Memory B cell (primary cell): ENCODE data around the gene ZXDC.

ENCODE experiments used
- ATAC-seq: fragments of 150-1000 bp; cut with Tn5 transposase; 2 replicates; pipeline ENCODE4 v1.10.0; 2021; ENCODE audit warnings: low read depth, mild to moderate bottlenecking, moderate library complexity
- DNase-seq, 2 donors: peaks; one replicate each; pipeline ENCODE4 v3.0.0; 2022; ENCODE audit warnings: low spot score in 2 of 2
- H3K27ac Mint-ChIP-seq: one replicate; pipeline ENCODE4 v1.8.0; 2022; ENCODE audit warnings: mild to moderate bottlenecking, moderate library complexity, mixed read lengths
- H3K27me3 Mint-ChIP-seq: one replicate; pipeline ENCODE4 v1.8.0; 2022; ENCODE audit warnings: mixed read lengths
- H3K36me3 Mint-ChIP-seq: one replicate; pipeline ENCODE4 v1.8.0; 2022; ENCODE audit warnings: mild to moderate bottlenecking, mixed read lengths
- H3K4me1 Mint-ChIP-seq: one replicate; pipeline ENCODE4 v1.8.0; 2022; ENCODE audit warnings: mixed read lengths
- H3K4me3 Mint-ChIP-seq: one replicate; pipeline ENCODE4 v1.8.0; 2022; ENCODE audit warnings: mild to moderate bottlenecking, moderate library complexity, mixed read lengths
- H3K9me3 Mint-ChIP-seq: one replicate; pipeline ENCODE4 v1.8.0; 2022; ENCODE audit warnings: mixed read lengths

The ZXDC gene

DNA sequence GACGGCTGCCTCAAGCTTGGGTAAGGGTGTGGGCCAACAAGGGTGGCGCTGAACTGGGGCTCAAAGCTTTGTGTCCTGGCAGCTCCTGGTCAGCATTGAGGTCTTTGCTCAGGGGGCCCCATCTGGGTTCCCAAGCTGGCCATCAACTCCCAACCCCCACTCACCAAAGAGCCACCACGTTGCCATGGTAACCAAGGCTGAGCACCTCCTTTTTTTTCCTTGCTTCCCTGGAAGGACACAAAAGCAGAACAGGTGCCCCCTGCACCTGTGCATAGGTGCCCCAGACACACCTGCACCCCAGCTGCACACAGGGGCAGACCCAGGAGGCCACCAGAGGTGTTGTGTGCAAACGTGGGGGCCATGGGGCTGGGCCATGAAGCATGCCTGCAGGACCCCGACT, 25.4 kb upstream of the ZXDC start:
- no peaks in the 10 kb centered on the region for H3K9me3 Mint-ChIP-seq
- ATAC-seq (no peak), DNase-seq (no peak)
- H3K27me3 Mint-ChIP-seq = peaks cover 6% of the 10 kb centered on the region
- no peak overlapping the region for H3K27ac Mint-ChIP-seq
- H3K36me3 Mint-ChIP-seq = no peaks in the 10 kb centered on the region
- peaks cover 2% of the 10 kb centered on the region for H3K4me1 Mint-ChIP-seq
- H3K4me3 Mint-ChIP-seq = no peak overlapping the region

DNA sequence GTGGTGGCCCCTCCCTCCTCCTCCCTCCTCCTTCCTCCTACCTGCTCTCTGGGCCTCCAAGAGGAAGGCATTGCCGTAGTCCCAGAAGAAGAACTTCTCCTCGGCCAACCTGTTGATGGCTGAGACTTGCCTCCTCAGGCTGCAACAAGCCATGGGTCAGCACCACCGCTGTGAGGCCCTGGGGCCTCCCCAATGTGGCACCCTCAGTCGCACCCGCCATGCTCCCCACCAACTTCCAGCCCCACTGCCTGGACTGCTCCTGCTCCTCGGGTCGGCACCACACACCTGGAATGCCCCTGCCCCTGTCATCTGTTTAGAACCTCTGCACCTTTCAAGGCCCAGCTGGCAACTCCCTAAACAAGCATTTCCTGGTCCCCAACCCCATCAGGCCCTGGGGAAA, 24.3 kb upstream of the ZXDC start:
- Mint-ChIP-seq H3K4me3 (no peak overlapping the region), H3K27me3 (peaks cover 2% of the 10 kb centered on the region), H3K27ac (no peak overlapping the region), H3K9me3 (no peaks in the 10 kb centered on the region), H3K36me3 (no peaks in the 10 kb centered on the region), H3K4me1 (peaks cover 2% of the 10 kb centered on the region)
- DNase-seq = no peak
- ATAC-seq = no peak

DNA sequence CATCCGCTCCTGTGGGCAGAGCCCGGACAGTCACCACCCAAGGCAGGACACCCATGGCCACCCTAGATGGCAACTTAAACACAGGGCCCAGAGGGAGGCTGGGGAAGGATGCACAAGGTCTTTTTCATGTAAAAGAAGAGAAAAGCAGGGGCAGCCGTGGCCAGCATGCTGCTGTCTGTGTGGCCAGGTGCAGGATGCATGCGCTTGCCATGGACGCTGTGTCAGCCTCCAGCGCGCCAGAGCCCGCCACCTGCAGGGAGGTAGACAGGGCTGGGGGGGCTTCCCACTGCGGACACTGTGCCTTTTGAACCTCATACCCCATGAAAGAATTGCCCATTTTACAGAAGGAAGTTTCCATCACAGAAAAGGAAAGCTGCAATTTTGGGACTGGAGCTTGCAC, 23.7 kb upstream of the ZXDC start:
- no peaks in the 10 kb centered on the region for H3K9me3 Mint-ChIP-seq
- no peak overlapping the region for H3K4me3 Mint-ChIP-seq
- H3K4me1 Mint-ChIP-seq = peaks cover 2% of the 10 kb centered on the region
- no peak overlapping the region for H3K27ac Mint-ChIP-seq
- DNase-seq = no peak
- H3K36me3 Mint-ChIP-seq = no peaks in the 10 kb centered on the region
- no peak for ATAC-seq
- H3K27me3 Mint-ChIP-seq = no peaks in the 10 kb centered on the region

DNA sequence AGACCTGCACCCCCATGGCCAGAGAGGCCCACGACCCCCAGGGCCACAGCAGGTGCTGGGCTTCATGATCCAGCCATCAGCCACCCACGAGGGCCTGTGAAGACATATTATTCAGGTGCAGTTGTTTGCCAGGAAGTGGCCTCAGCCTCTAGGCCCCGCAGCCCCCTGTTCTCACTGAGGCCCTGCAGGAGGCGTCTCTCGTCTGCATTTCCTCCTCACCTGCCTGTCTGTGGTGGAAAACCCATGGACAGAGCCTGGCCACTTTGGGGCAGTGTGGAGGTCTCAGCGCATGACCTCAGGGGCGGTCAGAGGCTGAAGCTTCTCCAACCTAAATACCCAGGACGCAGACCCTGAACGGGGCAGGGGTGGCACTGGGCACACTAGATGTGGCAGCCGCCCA, 23.2 kb upstream of the ZXDC start:
- DNase-seq (no peak), ATAC-seq (no peak)
- H3K27ac Mint-ChIP-seq = no peak overlapping the region
- H3K4me1 Mint-ChIP-seq = peaks cover 4% of the 10 kb centered on the region
- no peaks in the 10 kb centered on the region for H3K36me3 Mint-ChIP-seq
- H3K9me3 Mint-ChIP-seq = no peaks in the 10 kb centered on the region
- no peak overlapping the region for H3K4me3 Mint-ChIP-seq
- H3K27me3 Mint-ChIP-seq = no peaks in the 10 kb centered on the region

DNA sequence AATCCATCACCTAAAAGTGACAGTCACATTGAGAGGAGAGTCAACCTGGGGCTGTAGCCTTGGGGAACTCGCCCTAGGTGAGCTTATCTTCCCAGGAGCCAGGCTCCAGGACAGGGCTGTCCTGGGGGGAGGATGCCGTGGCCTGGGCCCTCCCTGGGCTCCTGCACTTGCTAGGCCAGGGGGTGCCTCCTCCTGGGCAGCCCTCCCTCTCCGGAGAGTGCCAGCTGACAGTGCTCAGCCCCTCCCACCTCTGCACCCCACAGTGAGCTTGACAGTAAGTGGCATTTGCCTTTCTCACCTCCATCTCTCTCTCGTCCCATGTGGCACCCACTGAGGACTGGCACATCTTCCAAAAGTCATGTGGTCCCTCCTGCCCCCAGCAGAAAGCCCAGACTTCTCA, 22.8 kb upstream of the ZXDC start:
- DNase-seq = no peak
- no peak for ATAC-seq
- Mint-ChIP-seq H3K36me3 (no peaks in the 10 kb centered on the region), H3K9me3 (no peaks in the 10 kb centered on the region), H3K4me1 (peaks cover 5% of the 10 kb centered on the region), H3K4me3 (no peak overlapping the region), H3K27ac (no peak overlapping the region), H3K27me3 (no peaks in the 10 kb centered on the region)

DNA sequence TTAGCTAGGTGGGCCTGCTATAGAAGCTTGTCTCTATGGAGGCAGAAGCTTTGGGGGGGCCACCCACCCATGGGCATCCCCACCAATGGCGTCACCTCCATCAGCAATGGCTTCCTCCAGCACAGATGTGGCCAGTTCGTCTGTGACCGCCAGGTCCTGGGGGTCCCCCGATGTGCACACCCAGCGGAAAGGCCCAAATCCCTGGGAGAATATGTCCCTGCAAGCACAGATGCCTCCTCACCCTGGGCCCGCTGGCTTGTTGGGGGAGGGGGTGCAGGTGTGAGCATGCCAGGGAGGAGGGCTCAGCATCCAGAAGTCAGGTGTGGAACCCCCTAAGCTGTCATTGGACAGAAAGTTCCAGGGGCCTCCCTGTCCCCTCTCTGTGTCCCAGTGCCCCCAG, 22.3 kb upstream of the ZXDC start:
- H3K27me3 Mint-ChIP-seq = no peaks in the 10 kb centered on the region
- H3K27ac Mint-ChIP-seq = no peak overlapping the region
- no peaks in the 10 kb centered on the region for H3K36me3 Mint-ChIP-seq
- no peak for ATAC-seq
- DNase-seq = no peak
- peaks cover 7% of the 10 kb centered on the region for H3K4me1 Mint-ChIP-seq
- no peak overlapping the region for H3K4me3 Mint-ChIP-seq
- no peaks in the 10 kb centered on the region for H3K9me3 Mint-ChIP-seq

DNA sequence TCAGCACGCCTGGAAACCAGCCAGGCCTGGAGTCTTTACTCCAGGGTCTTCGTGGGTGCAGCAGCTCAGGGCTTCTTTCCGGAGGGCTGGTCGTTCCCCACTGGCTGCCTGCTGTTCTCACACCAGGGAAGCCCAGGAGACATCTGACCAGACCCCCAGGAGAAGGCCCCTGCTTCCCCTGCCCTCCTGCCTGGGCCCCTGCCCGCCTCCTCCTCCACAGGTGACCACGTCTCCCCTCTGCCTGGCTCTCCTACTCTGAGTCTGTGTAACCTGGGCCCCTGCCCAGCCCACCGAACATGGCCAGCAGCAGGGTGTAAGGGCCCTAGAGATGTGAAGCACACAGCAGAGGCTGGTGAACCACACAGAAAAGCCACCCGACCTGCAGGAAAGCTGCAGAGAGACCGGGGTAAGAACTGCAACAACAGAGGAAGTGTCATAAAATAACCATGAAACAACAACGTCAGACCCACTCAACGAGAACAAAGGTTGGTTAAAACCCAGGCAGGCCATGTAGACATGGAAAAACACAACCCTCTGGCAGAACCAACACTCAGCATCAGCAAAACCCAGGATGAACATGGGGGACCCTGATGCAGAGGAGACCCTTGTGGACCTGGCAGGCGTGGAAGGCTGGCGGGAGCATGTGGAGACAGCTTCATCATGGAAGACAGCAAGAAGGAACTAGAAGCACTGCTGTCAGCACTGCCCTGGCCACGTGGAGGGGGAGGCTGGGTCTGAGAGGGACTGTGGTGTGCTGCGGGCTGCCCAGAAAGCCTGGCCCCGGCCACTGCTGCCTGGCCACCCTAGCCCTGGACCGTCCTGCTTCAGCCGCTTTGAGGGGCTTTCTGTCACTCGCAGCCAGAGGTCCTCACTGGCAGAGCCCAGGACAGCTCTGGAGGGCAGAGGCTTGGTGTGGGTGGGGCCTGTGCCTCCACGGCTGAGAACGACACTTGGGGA, 21.5 kb upstream of the ZXDC start:
- ATAC-seq = no peak
- Mint-ChIP-seq H3K27ac (no peak overlapping the region), H3K36me3 (no peaks in the 10 kb centered on the region)

DNA sequence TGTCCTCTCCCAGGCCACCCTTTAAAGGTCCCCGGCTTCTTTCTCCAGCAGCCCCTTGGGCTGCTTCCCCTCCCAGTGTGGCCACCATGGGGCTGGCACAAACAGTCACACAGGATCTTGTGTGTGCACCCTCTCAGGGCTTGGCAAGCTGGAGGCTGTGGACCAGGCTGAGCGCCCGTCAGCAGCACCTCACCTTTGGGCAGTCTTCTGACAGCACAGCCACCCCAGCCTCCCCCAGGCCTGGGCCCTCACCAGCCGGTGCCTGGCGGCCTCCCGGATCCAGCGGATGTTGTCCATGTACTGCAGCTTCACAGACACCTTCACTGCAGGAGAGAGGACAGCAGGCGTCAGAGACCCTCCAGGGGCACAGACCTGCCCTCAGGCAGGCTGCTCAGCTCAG, 20.1 kb upstream of the ZXDC start:
- no peaks in the 10 kb centered on the region for H3K36me3 Mint-ChIP-seq
- H3K27me3 Mint-ChIP-seq = no peaks in the 10 kb centered on the region
- DNase-seq (no peak), ATAC-seq (no peak)
- no peaks in the 10 kb centered on the region for H3K9me3 Mint-ChIP-seq
- H3K27ac Mint-ChIP-seq = no peak overlapping the region
- peaks cover 5% of the 10 kb centered on the region for H3K4me1 Mint-ChIP-seq
- H3K4me3 Mint-ChIP-seq = no peak overlapping the region

More for the DNA sequence above, 21.5 kb upstream of the ZXDC start:
- Mint-ChIP-seq H3K27me3 (no peaks in the 10 kb centered on the region), H3K9me3 (no peaks in the 10 kb centered on the region), H3K4me3 (no peak overlapping the region), H3K4me1 (peaks cover 7% of the 10 kb centered on the region)
- no peak for DNase-seq

DNA sequence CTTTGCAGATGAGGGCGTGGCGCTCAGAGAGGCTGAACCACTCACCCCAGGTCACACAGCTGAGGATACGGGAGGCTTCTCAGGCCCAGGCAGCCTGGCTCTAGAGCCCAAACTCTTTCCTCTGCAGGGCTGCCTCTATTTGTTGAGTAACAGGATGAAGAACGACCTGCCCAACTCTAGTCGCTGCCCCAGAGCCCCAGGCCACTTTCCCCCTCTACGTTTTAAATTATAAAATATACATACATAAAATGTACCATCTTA, 19.2 kb upstream of the ZXDC start:
- Mint-ChIP-seq H3K9me3 (no peaks in the 10 kb centered on the region), H3K27ac (no peak overlapping the region), H3K36me3 (no peaks in the 10 kb centered on the region), H3K4me3 (no peak overlapping the region), H3K4me1 (peaks cover 5% of the 10 kb centered on the region), H3K27me3 (no peaks in the 10 kb centered on the region)
- DNase-seq = no peak
- no peak for ATAC-seq

DNA sequence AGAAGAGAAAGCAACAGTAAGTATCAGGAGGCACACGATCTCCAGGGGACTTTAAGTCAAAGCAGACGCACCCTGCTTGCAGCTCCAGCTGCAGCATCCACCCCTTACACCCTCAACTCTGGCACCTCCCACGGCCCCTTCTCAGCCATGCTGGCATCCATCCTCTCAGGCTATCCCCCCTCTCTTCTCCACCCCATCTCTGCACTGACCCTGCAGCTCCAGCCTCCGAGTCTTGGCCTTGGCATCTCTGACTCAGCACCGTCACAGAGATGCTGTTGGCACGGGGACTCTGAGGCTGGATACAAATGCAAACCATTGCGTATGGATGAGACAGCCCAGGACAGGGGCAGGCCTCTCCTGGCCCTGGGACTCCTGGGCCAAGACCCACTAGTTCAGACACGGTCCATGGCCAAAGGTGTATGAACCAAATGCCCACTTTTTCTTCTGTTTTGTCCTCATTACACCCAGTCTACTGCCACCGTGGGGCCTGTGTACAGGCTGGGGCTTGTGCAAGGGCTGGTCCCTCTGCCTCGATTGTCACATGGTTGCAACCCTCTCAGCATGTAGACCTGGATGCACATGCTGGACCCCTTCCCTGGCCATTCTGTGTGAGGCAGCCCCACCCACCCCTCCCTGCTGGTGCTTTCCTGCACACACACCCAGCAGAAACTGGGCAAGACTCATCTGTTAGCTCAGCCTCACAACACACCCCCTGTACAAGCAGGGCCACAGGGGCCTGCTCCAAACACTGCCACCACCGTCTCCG, 18.7 kb upstream of the ZXDC start:
- H3K36me3 Mint-ChIP-seq = no peaks in the 10 kb centered on the region
- ATAC-seq = no peak
- no peak overlapping the region for H3K4me3 Mint-ChIP-seq
- no peaks in the 10 kb centered on the region for H3K9me3 Mint-ChIP-seq
- peaks cover 5% of the 10 kb centered on the region for H3K4me1 Mint-ChIP-seq
- DNase-seq = no peak
- no peaks in the 10 kb centered on the region for H3K27me3 Mint-ChIP-seq
- no peak overlapping the region for H3K27ac Mint-ChIP-seq

DNA sequence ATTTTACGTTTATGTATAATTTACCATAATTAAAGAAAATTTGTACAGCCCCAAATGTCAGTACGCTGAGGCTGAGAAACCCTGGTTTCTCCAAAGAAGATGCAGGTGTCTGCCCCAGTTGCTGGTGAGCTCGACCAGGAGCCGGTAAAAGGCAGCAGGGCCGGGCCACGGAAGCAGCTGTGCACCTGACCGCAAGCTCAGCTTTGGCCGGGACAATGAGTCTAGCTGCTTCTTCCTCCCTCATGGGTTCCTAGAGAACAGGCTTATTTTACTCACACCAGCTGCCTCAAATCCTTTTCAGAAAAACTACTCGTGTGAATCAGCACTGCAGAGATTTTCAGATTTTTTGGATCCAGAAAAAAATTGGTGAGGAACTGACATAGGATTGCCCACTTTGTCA, 18.0 kb upstream of the ZXDC start:
- Mint-ChIP-seq H3K36me3 (no peaks in the 10 kb centered on the region), H3K4me3 (no peak overlapping the region), H3K4me1 (peaks cover 5% of the 10 kb centered on the region), H3K27me3 (no peaks in the 10 kb centered on the region), H3K27ac (no peak overlapping the region), H3K9me3 (no peaks in the 10 kb centered on the region)
- DNase-seq (no peak), ATAC-seq (peak; percentile 34)

DNA sequence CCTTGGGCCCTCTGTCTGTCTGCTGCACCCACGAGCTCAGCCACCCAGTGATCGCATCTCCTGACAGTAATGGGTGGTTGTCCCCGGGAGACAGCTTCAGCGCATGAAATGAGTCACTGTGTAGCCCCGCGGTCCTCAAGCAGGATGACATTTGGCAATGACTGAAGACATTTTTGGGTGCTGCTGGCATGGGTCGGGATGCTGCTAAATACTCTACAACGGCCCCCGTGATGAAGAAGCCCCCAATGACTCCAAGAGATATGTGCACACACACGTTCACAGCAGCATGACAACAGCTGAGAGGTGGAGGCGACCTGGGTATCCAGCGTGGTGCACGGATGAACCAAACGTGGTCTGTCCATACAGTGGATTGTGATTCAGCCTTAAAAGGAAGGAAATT, 17.4 kb upstream of the ZXDC start:
- DNase-seq = no peak
- Mint-ChIP-seq H3K27ac (no peak overlapping the region), H3K36me3 (no peaks in the 10 kb centered on the region), H3K4me1 (peaks cover 5% of the 10 kb centered on the region), H3K9me3 (no peaks in the 10 kb centered on the region), H3K4me3 (no peak overlapping the region), H3K27me3 (no peaks in the 10 kb centered on the region)
- ATAC-seq = no peak

DNA sequence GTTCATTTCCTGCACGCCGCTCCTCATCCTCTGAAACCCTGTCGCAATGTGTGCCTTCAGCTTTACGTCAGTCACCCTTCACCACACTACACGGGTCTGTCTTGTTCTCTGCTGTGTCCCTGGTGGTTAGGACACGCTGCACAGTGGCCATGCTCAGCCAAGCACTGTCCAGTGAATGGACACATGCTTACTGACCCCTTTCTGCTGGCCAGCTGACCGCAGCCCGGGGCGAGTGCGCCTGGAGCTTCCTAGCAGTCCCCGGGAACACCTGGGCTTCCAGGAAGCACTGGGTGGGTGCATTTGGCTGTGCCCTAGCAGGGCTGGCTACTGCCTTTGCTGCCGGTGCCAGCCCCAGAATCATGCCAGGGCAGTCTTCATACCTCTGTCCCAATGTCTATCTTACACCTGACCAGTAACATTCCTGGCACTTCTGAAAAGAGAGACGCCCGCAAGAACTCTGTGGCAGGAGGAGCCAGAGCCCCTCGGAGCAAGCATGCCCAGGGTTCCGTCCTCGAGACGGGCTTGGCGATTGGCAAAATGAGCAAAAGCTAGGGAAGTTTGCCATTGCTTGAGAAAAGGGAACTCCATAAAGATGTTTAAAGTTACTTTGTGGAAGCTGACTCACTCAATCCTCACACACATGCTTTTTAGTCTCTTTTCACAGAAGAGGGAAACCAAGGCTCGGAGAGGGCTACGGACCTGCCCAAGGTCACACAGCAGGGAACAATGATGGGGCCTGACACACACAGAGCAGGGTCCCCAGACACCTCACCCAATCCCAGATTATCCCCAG, 15.7 kb upstream of the ZXDC start:
- Mint-ChIP-seq H3K4me1 (peaks cover 9% of the 10 kb centered on the region), H3K36me3 (no peaks in the 10 kb centered on the region), H3K27me3 (peaks cover under 1% of the 10 kb centered on the region), H3K4me3 (no peak overlapping the region), H3K9me3 (no peaks in the 10 kb centered on the region), H3K27ac (no peak overlapping the region)
- DNase-seq (no peak), ATAC-seq (no peak)

DNA sequence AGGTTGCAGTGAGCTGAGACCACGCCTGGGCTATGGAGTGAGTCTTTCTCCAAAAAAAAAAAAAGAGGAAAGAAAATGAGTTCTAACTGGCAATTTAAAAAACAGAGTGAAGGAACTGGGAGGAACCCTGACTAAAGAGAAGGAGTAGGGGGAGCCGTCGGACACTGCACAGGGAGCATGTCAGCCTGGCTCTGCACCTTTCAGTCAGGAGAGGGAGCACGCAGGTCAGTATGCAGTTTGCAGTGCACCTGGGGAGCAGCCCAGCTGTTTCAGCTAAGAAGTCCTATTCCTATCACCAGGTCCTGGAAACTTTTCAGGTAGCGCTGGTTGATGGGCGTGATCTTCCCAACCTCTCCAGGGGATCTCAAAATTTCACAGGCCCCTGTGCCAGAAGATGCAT, 14.9 kb upstream of the ZXDC start:
- H3K9me3 Mint-ChIP-seq = no peaks in the 10 kb centered on the region
- ATAC-seq = no peak
- H3K27me3 Mint-ChIP-seq = peaks cover 3% of the 10 kb centered on the region
- DNase-seq = no peak
- H3K27ac Mint-ChIP-seq = no peak overlapping the region
- H3K4me3 Mint-ChIP-seq = no peak overlapping the region
- H3K36me3 Mint-ChIP-seq = no peaks in the 10 kb centered on the region
- peaks cover 11% of the 10 kb centered on the region for H3K4me1 Mint-ChIP-seq
